HG02852 (cell line): ENCODE results near the gene SYMPK.

Experiments
- ATAC-seq: cut with Tn5 transposase; IDR thresholded peaks from one replicate; pipeline ENCODE4 v1.9.1; 2021; ENCODE audit warnings: mild to moderate bottlenecking, moderate library complexity; ENCODE audit not compliant: unreplicated experiment

Gene SYMPK

DNA sequence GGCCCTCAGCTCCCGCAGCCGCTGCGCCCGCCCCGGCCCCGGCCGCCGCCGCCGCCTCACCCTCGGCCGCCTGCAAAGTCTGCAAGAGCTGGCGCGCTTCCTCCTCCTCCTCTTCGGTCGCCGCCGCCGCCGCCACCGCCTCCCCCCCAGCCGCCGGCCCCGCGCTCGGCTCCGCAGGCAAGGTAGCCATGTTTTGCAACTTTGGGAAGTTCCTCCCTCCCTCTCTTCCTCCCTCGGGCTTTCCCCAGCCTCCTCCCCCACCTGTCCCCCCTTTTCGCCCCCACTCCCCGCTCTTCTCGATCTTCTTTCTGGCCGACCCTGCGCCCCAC lies 94.3 kb downstream of the SYMPK start:
- no peak for ATAC-seq

DNA sequence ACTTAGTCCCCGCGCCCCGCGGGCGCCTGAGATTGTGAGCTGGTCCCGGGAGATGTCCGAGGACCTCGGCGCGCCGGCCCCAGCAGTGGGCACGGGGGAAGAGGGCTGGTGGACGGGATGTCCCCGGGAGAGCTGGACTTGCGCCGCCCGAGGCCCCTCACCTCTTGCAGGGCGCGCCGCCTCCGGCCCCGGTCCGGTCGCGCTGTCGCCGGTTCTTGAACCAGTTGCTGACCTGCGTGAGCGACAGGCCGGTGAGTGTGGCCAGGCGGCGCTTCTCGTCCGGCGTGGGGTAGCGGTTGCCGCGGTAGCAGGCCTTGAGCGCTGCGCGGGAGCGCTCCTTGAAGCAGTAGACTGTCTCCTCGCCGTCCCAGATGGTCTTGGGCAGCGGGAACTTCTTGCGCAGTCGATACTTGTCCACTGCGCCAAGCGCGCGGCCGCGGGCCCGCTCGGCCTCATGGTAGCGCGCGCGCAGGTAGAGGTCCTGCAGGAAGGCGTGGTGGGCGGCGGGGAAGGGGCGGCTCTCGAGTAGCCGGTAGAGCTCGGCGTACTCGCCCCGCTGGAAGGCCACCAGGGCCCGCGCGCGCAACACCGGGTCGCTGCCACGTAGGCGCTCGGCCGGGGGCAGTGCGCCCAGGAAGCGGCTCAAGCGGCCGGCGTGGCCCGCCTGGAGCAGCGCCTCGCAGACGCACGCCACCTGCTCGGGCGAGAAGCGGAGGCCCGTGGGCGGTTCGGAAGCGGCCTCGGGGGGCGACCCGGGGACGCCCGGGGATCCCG lies 94.9 kb downstream of the SYMPK start:
- no peak for ATAC-seq

DNA sequence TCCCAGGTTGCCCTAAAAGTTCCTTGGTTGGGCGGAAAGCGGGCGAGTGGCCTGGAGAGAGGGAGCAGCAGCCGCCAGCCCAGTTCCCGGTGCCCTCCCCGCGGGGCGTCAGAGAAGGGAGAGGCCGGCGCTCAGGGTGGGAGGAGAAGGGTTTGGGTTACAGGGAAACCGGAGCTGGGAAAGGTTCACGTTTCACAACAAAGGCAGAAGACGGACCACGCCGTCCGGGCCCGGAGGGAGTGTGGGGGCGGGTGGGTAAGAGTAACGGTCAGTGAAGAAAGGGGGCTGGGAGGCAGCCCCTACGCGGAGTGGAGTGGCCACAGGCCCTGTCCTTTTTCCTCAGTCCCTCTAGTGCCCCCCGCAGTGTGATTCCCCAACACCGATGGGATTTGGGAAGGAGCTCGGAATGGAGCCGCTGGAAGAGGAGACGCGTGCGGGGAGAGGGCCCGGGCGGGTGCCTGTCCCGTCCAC lies 95.5 kb downstream of the SYMPK start:
- ATAC-seq, result no peak

DNA sequence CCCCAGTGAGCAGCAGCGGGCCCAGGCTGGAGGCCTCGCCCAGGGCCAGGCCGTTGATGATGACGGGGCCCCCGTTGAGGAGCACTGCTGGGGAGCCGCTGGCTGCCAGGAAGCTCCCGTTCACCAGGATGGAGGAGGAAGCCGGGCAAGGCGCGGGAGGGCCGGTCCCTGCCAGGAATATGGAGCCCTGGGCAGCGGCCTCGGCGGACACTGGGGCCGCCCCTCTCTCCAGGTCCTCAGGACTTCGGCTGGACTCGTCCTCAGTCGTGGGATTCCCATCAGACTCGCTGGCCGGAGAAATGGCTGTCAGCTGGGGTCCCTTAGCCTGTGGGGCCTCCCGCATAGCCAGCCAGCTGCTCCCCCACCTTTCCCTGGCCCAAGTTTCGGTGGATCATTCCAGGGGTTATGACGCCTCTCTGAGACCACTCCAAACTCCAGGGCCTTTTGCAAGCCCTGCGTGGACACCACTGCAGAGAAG lies 96.0 kb downstream of the SYMPK start:
- ATAC-seq, result no peak

DNA sequence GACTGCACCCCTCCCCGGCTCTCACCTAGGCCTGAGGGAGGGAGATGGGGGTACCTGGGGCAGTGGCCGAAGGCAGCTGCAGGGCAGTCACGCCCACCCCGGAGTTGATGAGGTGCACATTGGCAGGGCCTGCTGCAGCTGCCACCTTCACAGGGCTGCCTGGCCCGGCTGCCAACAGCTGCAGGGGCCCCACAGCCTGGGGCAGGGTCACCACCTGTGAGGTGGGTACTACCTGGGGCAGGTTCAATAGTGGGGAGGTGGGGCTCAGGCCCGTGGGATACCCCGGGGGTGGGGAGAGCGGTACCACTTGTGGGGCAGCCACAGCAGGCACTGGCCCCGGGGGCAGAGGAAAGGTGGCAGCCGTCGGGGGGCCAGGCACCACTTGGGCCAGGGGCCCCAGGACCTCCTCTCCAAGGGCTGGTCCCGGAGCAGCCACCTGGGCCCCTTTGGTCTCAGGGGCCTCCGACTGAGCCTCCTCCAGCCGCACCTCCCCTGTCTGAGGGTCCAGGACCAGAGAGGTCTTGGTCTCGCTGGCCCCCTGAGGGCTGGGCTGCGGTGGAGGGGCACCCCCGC lies 96.6 kb downstream of the SYMPK start:
- ATAC-seq, result no peak

DNA sequence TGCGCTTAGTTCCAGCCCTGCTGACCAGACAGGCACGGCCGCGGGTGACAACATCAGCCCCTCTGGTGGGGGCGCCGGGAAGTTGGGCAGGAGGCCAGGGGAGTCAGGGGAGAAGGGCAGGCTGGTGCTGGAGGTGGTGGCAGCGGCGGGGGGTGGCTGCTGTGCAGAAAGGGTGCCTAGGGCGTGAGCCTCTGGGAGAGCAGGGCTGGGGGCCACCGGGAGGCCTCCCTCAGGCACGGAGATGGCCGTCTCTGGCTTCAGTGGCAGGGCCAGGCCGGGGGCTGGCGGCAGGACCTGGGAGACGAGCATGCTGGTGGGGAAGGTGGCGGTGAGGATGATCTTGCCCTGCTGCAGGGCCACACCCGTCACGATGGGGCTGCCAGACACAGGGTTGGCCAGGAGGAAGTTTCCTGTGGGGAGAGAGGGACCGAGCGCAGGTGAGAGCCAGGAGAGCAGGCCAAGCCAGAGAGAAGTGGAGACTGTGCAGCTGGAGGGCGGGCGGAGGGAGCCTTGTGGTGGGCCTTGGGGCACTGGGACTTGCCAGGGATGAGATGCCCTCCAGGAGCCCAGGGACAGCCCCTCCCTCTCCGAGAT lies 97.1 kb downstream of the SYMPK start:
- no peak for ATAC-seq
